Osteocyte (in vitro differentiated cells): Measurements from ENCODE around the gene MAGIX. TPM values are rescaled to one million over a fixed set of nuclear protein-coding genes. Genes with fewer than 3 reads are reported as not detected.

ENCODE experiments used
- DNase-seq: peaks from one replicate; pipeline ENCODE4 v3.0.0; 2021; ENCODE audit warnings: mixed read lengths; ENCODE audit not compliant: unreplicated experiment; ENCODE audit errors: extremely low spot score
- H3K27ac Mint-ChIP-seq: one replicate; pipeline ENCODE4 v1.8.0; 2021; ENCODE audit warnings: mild to moderate bottlenecking, mixed read lengths; ENCODE audit not compliant: unreplicated experiment
- H3K27me3 Mint-ChIP-seq: one replicate; pipeline ENCODE4 v1.8.0; 2021; ENCODE audit warnings: mixed read lengths; ENCODE audit not compliant: unreplicated experiment
- H3K36me3 Mint-ChIP-seq: one replicate; pipeline ENCODE4 v1.8.0; 2021; ENCODE audit warnings: mixed read lengths; ENCODE audit not compliant: unreplicated experiment
- H3K4me1 Mint-ChIP-seq: one replicate; pipeline ENCODE4 v1.8.0; 2021; ENCODE audit warnings: mixed read lengths; ENCODE audit not compliant: unreplicated experiment
- H3K4me3 Mint-ChIP-seq: one replicate; pipeline ENCODE4 v1.8.0; 2021; ENCODE audit warnings: mild to moderate bottlenecking, moderate library complexity, mixed read lengths; ENCODE audit not compliant: unreplicated experiment
- H3K9me3 Mint-ChIP-seq: one replicate; pipeline ENCODE4 v1.8.0; 2021; ENCODE audit warnings: mixed read lengths; ENCODE audit not compliant: unreplicated experiment
- total RNA-seq: library from RNA; stranded (reverse); gene quantifications from 2 replicates; pipeline ENCODE4 v1.2.1, GENCODE V29; 2021
- TF ChIP-seq, protein P1 (sequence below): fragments of 200-600 bp; sonication (generic); IDR thresholded peaks from 2 replicates; pipeline ENCODE4 v1.5.0; 2021; ENCODE audit warnings: antibody characterized with exemption, mild to moderate bottlenecking, moderate library complexity

Gene MAGIX
- total RNA-seq, 1 donor from 2014 or later, result 2.3 TPM

DNA sequence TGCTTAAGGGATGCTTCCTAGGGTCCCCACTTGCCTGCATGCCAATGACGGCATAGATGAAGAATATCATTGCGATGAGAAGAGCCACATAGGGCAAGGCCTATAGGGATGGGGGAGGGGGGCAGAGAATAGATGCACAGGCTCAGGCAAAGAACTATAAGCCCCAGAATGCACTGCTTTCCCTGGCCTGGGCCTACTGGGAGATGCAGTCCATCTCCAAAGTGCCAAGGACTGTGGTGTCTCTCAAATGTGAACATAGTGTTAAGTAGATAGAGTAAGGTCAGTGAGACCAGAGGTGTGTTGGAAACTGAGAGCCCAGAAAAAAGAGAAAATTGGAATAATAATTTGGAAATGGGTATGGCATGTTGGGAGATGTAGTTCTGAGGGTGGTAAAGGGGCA is 49.7 kb downstream of the MAGIX start:
- no peaks in the 10 kb centered on the region for H3K4me1 Mint-ChIP-seq
- H3K27ac Mint-ChIP-seq, result no peak overlapping the region
- no peaks in the 10 kb centered on the region for H3K36me3 Mint-ChIP-seq
- H3K4me3 Mint-ChIP-seq, result no peak overlapping the region
- TF ChIP-seq, protein P1, sequence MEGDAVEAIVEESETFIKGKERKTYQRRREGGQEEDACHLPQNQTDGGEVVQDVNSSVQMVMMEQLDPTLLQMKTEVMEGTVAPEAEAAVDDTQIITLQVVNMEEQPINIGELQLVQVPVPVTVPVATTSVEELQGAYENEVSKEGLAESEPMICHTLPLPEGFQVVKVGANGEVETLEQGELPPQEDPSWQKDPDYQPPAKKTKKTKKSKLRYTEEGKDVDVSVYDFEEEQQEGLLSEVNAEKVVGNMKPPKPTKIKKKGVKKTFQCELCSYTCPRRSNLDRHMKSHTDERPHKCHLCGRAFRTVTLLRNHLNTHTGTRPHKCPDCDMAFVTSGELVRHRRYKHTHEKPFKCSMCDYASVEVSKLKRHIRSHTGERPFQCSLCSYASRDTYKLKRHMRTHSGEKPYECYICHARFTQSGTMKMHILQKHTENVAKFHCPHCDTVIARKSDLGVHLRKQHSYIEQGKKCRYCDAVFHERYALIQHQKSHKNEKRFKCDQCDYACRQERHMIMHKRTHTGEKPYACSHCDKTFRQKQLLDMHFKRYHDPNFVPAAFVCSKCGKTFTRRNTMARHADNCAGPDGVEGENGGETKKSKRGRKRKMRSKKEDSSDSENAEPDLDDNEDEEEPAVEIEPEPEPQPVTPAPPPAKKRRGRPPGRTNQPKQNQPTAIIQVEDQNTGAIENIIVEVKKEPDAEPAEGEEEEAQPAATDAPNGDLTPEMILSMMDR, result no peak
- H3K27me3 Mint-ChIP-seq, result no peaks in the 10 kb centered on the region
- H3K9me3 Mint-ChIP-seq, result peaks cover 11% of the 10 kb centered on the region
- DNase-seq, result no peak

DNA sequence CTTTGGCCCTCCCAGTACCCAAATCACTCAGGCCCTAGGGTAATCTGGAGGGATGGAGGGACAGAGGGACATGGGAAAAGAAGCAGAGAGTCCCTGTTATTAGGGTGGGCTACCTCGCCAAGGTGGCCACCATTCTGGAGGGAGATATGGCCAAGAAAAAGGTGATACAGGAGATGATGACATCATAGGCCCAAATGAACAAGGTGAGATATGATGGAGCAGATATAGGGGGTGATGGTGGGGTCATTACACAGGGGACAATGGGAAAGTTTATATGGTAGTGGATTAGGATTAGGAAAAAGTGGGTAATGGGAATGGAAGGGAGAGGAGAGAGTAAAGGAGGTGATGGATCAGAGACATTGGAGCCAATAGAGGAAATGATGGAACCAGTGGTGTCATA is 50.3 kb downstream of the MAGIX start:
- no peak for DNase-seq
- H3K27me3 Mint-ChIP-seq, result no peaks in the 10 kb centered on the region
- H3K4me1 Mint-ChIP-seq, result no peaks in the 10 kb centered on the region
- no peak overlapping the region for H3K27ac Mint-ChIP-seq
- TF ChIP-seq, protein P1, result no peak
- peaks cover 11% of the 10 kb centered on the region for H3K9me3 Mint-ChIP-seq
- H3K36me3 Mint-ChIP-seq, result no peaks in the 10 kb centered on the region
- H3K4me3 Mint-ChIP-seq, result no peak overlapping the region

DNA sequence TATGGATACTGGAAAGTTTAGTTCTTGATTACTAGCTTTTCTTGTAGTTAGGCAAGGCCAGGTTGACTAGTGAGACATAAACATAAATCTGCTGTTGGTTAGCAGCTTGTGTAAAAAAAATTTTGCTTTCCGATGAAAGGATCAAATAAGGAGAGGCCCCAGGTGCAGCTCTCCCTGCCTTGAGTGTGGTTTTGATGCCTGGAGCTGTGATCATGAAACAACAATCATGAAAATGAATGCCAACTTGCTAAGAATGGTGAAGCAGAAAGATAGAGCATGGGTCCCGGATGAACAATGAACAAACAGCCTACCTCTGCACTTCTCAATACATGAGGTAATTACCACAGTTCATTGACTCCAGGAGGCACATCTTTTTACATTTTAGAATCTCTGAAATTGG is 51.9 kb downstream of the MAGIX start:
- no peak for DNase-seq
- no peaks in the 10 kb centered on the region for H3K27me3 Mint-ChIP-seq
- H3K27ac Mint-ChIP-seq, result no peak overlapping the region
- no peaks in the 10 kb centered on the region for H3K4me1 Mint-ChIP-seq
- no peak overlapping the region for H3K4me3 Mint-ChIP-seq
- H3K9me3 Mint-ChIP-seq, result peaks cover 11% of the 10 kb centered on the region
- TF ChIP-seq, protein P1, result no peak
- no peaks in the 10 kb centered on the region for H3K36me3 Mint-ChIP-seq

DNA sequence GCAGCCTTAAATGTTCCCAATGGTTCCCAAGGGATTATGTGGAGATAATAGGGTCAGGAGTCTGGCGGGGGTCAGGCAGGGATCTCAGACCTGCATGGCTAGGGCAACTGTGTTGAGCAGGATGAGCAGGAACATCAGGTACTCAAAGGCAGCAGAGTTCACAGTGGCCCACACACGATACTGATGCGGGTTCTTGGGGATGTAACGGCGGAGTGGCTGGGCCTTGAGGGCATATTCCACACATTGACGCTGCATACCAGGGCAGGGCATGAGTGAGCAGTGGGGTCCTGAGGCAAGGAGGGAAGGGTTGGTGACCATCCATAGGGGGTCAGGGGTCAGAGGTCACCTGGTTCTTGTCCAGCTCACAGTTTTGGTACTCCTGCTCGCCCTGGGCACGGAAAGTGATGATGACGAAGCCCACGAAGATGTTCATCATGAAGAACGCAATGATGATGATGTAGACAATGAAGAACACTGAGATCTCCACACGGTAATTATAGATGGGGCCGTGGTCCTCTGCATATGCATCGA is 52.5 kb downstream of the MAGIX start:
- Mint-ChIP-seq H3K27me3 (no peaks in the 10 kb centered on the region), H3K4me3 (no peak overlapping the region), H3K36me3 (no peaks in the 10 kb centered on the region), H3K27ac (no peak overlapping the region), H3K9me3 (peaks cover 11% of the 10 kb centered on the region), H3K4me1 (no peaks in the 10 kb centered on the region)
- DNase-seq, result no peak
- TF ChIP-seq, protein P1, result no peak

Other genes starting within 250 kb of the MAGIX start
- gene PIM2, start 243.7 kb upstream of the MAGIX start, total RNA-seq, result 6.4 and 7.3 TPM in 2 replicates
- 54.9 and 57.4 TPM in 2 replicates for gene OTUD5, start 205.2 kb upstream of the MAGIX start, total RNA-seq
- gene KCND1, start 190.9 kb upstream of the MAGIX start, total RNA-seq, result 1.4 and 2.5 TPM in 2 replicates
- 42.2 and 48.5 TPM in 2 replicates for gene GRIPAP1, start 160.5 kb upstream of the MAGIX start, total RNA-seq
- 44.7 and 51.8 TPM in 2 replicates for gene TFE3, start 119.4 kb upstream of the MAGIX start, total RNA-seq
- 8.5 and 9.6 TPM in 2 replicates for gene CCDC120, start 103.8 kb upstream of the MAGIX start, total RNA-seq
- 55.3 and 58.5 TPM in 2 replicates for gene PRAF2, start 88.8 kb upstream of the MAGIX start, total RNA-seq
- gene WDR45, start 82.9 kb upstream of the MAGIX start, total RNA-seq, result 91.3 and 95.8 TPM in 2 replicates
- 23.3 and 23.9 TPM in 2 replicates for gene GPKOW, start 39.0 kb upstream of the MAGIX start, total RNA-seq
- 97.4 and 100 TPM in 2 replicates for gene PLP2, start 9.1 kb downstream of the MAGIX start, total RNA-seq
- gene PRICKLE3, start 23.6 kb downstream of the MAGIX start, total RNA-seq, result 7.7 and 8.5 TPM in 2 replicates
- gene SYP, start 37.4 kb downstream of the MAGIX start, total RNA-seq, result 1.5 and 2.3 TPM in 2 replicates
- not detected in 2 replicates for gene CACNA1F, start 70.6 kb downstream of the MAGIX start, total RNA-seq
- 14.1 and 14.3 TPM in 2 replicates for gene CCDC22, start 72.7 kb downstream of the MAGIX start, total RNA-seq
- gene FOXP3, start 102.0 kb downstream of the MAGIX start, total RNA-seq, result 0.13 TPM in 1 of 2 replicates, not detected in the other
- 9.0 and 9.2 TPM in 2 replicates for gene PPP1R3F, start 107.0 kb downstream of the MAGIX start, total RNA-seq
- gene GAGE10, start 140.9 kb downstream of the MAGIX start, total RNA-seq, result not detected in 2 replicates
- gene GAGE12J, start 159.3 kb downstream of the MAGIX start, total RNA-seq, result not detected in 2 replicates
- gene GAGE13, start 168.8 kb downstream of the MAGIX start, total RNA-seq, result not detected in 2 replicates